GM21723 (cell line): Measurements from ENCODE around the gene CARM1.
"Not testable (repeated sequence)": the region's sequence is repeated elsewhere in the genome, so short reads cannot be mapped to it uniquely, and the experiment has no call there.

ENCODE experiments used
- ATAC-seq: cut with Tn5 transposase; IDR thresholded peaks from one replicate; pipeline ENCODE4 v1.9.1; 2021; ENCODE audit warnings: mild to moderate bottlenecking, moderate library complexity; ENCODE audit not compliant: unreplicated experiment

The CARM1 gene

DNA sequence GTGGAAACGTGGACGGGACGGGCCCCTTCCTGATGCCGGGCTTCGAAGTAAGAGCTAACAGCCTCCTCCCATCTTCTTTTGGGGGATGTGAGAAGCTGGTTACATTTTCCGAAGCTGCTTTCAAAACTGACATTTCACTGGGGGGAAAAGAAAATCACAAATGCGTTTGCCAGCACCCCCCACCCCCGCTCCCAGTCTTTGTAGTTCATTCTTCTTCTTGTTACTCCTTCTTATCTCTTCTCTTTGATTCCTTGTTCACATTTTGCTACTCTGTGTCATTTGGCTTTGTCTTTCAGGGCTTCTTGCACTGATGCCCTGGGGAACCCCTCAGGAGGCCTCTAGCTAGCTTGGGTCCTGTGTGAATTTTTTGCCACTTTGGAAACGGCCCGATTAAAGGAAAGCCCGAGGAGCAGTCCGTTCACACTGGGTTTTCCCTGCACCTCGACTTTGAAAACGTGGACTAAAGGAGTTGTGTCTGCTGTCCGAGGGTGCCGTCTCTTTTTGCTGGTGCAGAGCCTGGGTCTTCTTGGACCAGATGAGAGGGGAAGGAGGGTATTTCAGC, 1.3 kb downstream of the CARM1 start:
- no peak for ATAC-seq

DNA sequence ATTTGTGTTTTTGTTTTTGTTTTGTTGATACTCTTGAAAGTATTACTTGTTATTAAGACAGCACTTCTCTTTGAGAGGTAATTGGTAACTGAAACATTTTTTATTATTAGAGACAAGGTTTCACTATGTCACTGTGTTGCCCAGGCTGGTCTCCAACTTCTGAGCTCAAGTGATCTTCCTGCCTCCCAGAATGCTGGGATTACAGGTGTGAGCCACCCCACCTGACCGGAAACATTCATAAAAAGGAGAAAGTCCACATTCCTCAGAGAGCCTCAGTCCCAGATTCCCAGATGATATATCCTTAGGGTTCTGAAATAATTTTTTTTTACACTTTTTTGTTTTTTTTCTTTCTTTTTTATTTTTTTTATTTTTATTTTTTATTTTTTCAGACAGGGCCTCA, 2.7 kb downstream of the CARM1 start:
- ATAC-seq, result no peak

DNA sequence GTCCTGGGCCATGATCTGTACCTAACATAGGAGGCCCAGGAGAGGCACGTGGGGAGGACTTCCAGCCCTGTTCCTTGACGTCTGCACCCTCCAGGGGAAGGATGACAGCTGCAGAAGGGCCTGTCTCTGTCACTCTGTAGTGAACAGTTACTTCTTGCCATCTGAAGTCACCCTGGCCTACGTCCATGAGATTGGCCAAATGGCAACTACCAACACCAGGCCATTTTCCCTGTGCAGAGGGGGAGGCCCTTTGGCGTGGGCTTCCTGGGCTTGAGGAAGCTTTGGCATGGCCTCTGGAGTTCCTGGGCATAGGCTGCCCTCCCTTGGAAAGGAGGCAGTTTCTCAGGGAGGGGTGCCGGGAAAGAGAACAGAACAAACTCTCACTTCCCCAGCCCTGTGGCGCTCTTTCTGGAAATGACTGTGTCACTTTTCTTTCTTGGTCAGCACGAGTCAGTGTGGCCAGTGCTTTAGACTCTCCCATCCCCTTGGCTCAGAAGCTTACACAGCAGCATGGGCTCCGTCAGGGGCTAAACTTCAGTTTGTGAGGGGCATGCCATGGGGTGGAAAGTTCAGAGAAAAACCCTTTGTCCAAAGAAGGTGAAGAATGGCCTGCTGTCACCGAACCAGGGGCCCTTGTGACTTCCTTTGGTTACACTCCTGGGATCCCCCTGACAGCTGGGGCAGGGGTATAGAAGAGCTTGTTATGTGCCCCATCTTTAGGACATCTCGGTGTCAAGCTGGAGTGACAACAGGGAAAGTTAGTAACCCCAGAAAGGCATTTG, 5.3 kb downstream of the CARM1 start:
- ATAC-seq, result peak; percentile 52

DNA sequence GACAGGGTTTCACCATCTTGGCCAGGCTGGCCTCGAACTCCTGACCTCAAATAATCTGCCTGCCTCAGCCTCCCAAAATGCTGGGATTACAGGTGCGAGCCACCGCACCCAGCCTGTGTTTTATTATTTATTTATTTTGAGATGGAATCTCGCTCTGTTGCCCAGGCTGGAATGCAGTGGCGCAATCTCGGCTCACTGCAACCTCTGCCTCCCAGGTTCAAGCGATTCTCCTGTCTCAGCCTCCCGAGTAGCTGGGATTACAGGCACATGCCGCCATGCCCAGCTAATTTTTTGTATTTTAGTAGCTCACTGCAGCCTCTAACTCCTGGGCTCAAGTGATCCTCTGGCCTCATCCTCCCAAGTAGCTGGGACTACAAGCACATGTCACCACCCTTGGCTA, 6.3 kb downstream of the CARM1 start:
- ATAC-seq, result not testable (repeated sequence)

DNA sequence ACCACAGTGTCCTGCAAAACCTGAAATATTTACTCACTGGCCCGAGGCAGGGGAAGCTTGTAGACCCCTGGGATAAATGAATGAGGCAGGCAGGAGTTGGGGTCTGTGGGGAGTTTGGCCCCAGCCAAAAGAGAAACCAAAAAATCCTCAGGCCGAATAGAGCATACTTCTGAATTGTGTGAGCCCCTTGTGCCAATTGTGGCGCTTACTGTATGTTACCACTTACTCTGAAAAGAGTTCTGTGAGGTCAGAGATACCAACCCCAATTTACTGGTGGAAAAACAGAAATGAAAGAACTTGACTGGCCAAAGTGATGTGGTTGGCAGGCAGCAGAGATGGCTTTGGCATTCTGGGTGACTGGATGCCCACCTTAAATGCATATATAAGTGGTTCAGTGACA, 6.9 kb downstream of the CARM1 start:
- no peak for ATAC-seq

DNA sequence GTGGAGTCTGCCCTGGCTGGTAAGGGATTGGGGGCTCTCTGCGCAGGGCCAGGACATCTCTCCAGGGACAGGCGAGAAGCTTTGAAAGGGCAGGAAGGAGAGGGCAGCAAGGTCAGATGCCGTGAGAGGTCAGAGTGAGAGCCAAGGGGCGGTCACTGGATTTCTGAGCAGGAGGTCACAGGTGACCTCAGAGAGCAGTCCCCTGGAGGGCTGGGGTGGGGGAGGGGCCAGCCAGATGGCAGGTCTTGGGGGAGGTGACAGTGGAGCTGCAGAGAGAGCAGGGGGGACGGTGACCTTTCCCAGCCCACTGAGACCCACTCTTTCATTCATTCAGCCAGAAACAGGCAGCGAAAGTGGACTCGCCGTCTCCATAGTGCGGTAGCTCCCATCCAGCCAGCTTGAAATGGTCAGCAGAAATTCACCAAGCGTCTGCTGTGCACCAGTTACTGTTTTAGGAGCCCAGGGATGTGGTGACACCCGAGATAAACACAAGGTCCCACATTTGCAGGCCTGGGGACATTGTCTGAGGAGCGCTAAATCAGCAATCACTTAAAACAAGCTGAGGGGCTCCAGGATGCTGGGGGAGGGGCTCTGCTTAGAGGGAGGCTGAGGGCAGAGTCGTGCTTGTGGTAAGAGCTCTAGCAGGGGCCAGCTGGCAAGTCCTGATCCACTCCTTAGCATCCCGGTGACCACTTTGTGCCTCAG, 10.2 kb downstream of the CARM1 start:
- no peak for ATAC-seq

DNA sequence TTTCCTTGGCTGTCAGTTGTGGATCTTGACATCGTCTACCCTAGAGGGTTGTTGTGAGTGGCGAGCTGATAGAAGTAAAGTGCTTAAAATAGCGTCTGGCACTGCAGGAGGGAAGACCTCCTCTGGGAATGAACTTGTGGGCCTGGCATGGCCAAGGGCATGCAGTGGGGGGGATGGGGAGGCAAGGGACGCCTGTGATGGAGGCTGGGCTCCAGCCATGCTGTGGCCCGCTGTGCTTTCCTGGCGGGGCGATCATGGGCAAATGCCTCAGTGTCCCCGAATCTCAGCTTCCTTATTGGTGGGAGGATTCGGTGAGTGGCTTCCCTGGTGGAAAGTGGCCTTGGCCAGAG, 10.7 kb downstream of the CARM1 start:
- no peak for ATAC-seq

DNA sequence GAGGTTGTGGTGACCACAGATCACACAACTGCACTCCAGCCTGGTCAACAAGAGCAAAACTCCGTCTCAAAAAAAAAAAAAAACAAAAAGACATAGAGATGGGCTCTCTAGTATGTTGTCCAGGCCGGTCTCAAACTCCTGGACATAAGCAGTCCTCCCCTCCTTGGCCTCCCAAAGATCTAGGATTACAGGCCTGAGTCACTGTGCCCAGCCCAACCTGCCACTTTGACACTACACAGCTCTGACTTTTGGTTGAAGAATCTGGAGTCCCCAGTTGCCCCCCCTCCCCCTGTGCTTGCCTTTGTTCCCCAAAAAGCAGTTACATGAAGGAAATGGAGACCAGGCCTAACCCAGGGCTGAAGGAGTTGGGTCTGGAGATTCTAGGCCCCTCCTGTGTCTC, 12.9 kb downstream of the CARM1 start:
- ATAC-seq, result no peak

DNA sequence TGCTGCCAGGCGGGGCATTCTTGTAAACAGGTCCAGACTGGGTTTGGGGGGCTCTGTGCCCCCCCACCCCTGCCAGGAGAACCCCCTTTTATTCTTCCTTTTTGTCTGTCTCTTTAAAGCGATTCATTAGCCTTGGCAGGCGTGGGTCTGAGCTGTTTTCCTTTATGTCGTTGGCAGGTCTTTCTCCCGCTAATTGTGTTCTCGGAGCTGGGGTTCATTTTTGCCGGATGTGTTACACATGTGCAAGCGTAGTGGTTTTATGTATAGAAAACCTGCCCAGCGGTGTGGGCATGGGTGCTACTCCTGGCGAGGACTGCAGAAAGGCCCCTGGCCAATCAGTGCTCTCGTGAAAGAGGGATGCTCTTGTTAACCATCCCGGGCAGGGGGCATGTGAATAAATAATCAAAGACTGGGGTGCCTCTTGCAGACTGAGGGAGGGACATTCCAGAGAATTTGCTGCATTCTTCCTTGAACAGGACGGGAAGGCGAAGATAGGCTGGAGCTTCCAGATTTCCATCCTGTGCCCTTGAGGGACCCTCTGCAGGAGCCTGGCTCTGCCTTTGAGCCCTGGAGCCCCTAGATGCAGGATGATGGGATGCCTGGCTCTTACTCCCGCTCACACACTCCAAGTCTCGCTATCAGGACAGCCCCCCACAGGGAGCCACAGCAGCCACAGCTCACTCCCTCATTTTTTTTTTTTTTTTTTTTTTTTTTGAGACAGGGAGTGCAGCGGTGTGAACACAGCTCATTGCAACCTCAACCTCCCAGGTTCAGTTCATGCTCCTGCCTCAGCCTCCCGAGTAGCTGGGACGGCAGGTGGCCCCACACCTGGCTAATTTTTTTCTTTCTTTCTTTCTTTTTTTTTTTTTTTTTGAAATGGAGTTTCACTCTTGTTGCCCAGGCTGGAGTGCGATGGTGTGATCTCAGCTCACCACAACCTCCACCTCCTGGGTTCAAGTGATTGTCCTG, 14.1 kb downstream of the CARM1 start:
- no peak for ATAC-seq

DNA sequence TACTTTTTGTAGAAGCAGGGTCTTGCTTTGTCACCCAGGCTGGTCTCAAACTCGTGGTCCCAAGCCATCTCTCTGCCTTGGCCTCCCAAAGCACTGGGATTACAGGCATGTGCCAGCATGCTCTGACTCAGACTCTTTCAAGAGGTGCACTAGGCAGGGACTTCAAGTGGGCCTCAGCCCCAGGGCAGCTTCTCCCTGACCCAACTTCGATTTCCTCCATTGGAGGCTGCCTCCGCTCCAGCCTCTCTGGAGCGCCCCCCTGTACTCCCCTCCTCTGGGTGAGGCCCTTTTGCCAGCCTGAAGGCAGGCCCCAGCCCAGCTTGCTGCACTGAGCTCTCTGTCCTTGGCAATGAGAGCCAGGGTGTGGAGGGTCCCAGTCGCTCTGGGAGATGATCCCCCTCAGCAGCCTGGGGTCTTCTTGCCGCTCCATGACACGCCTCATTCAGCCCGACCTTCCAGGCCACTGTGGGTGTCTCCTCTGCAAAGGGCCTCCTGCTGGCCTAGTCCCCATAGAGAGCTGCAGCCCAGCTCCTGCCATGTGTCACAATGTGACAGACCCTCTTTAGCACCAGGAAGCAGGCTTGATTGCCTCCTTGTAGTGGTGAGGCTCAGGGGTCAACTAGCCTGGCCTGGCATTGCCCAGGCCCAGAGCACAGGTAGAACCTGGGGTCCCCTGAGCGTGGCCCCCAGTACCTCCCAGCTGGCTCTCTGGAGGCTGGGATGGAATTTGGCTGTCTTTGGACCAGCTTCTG, 16.4 kb downstream of the CARM1 start:
- ATAC-seq, result no peak

DNA sequence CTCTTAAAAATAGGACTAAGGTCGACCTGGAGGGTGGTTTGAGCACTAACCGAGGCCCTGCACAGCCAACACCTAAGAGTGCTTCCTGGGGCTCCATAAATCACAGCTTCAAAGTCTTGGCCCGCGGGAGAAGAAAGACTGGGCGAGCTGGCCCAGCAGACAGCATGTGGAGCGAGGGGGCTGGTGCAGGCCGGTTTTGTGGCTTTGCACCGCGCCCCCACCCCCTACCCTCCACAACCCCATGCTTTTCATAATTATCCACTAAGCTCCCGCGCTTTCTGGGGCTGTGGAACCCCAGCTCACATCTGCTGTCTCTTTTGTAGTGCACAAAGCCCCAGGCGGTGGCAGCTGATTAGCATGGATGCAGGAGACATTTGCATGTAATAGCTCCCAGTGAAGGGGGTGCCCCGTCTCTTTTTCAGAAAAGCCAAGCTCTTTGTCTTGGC, 17.1 kb downstream of the CARM1 start:
- ATAC-seq, result no peak

DNA sequence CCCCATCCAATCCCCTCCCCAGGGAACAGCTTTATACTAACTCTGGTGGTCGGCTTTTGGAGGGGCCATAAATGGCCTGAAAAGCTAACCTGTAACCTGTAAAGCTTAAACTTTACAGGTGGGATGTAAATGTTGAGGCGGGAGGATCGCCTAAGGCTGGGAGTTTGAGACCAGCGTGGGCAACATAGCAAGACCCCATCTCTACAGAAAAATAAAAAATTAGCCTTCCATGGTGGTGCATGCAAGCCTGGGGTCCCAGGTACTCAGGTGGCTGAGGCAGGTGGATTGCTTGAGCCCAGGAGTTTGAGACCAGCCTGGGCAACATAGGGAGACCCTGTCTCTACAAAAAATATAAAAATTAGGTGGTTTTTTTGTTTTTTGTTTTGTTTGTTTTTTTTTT, 18.5 kb downstream of the CARM1 start:
- ATAC-seq, result no peak

DNA sequence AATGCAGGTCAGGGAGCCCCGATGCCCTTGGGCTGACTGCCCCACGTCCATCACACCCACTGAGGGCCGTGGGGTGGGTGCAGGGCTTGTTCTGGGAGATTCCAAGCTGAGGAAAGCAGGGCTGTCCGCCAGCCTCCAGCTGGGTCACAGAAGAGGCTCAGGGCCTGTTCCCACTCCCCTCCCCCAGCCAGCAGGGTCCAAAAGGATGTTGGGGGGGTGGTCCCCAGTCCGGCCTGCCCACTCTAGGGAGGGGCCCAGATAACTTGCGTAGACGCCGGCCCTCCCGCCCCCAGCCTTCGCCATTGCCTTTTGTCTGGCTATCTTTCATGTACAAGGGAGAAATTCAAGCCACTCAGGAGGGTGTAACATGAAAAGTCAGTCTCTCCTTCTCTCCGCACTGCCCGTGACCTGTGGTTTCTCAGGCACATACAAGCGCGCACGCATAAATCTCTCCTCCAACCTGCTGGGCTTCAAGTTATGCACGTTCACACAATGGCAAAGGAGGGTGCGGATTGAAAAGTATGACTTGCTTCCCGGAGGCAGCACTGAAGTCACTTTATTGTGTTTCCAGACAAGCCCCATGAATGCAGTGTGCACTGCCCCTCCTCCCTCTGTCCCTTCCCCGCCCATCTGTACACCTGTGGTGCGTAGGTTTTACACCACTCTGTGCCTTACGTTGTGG, 20.2 kb downstream of the CARM1 start:
- ATAC-seq, result no peak

DNA sequence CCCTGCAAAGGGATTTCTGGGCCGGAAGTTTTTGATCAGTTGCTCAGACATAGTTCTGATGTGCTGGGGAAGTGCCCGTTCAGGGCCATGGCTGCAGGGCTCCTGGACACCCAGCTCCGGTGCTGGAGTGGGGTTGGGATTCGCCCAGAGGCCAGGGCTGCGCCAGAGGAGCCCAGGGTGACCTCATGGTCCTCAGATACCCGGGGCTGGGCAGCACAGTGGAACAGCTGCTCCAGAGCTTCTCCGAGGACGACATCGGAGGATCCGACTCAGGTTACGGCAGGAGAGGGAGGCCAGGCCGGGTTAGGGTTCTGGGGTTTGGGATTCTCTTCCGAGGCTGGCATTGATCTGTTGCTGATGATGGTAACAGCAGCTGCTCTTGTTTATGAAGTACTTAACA, 20.9 kb downstream of the CARM1 start:
- no peak for ATAC-seq

DNA sequence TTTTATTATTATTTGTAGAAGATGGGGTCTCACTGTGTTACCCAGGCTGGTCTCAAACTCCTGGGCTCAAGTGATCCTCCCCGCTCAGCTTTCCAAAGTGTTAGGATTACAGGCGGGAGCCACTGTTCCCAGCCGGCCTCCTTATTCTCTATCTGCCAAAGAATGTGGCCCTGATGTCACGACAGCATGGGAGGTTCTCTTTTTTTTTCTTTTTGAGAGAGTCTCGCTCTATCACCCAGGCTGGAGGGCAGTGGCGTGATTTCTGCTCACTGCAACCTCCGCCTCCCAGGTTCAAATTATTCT, 23.5 kb downstream of the CARM1 start:
- ATAC-seq, result no peak

DNA sequence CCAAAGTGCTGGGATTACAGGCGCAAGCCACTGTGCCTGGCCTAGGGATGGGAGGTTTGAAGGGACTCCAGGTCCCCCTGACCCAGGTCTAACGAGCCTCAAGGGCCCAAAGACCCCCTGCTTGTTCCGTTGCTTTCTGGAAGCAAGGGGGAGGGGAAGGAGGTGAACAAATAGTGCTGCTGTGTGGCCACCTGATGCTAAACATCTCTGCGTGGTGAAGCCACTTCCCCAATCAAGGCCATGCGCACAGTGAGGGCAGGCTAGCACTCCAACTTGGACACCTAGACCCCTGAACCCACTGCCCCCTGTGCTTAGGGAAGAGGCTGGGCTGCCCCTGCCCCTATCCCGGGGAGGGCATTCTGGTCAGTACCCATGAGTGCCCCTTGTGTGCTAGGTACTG, 24.0 kb downstream of the CARM1 start:
- no peak for ATAC-seq

DNA sequence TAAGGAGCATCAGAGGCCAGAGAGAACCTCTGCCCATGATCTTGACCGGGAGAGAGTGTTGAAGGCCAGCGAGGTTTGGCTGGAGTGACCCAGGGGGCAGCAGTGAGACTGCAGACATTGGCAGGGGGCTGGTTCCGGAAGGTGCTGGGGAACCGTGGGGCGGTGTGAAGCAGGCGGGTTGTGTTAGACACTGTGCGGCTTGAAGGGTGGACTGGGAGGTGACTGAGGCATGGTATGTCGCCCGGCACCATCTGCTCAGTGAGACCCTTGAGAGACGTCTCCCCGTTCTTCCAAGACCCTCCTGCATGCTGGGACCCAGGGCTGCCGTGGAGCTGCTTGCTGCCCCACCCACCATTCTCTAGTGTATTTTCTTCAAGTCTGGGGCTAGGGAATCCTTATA, 24.6 kb downstream of the CARM1 start:
- ATAC-seq, result no peak

DNA sequence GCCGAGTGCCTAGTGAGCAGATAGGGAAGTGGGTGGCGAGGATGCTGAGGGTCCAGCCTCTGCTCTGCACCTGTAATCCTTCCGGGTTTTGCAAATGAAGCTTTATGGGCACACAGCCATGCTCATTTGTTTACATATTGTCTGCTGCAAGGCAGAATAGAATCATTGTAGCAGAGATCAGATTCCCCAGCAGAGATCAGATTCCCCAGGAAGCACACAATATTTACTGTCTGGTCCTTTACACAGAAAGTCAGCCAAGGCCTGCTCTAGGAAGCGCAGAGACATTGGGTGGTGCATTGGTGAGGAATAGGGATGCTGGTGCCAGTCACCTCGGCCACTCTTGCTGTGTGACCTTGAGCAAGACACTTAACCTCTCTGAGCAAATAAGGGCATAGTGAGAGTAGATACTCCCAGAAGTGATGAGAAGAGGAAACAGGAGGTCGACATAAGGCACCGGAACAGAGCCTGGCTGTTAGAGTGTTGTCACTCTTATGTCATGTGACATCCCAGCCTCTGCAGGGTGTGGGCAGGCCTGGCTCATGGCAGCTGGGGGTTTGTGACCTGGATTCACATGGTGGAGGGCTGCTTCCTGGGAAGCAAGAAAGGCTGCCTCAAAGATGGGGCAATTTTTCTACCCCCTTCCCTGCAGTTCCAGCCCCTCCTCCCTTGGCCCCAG, 25.6 kb downstream of the CARM1 start:
- ATAC-seq, result no peak

DNA sequence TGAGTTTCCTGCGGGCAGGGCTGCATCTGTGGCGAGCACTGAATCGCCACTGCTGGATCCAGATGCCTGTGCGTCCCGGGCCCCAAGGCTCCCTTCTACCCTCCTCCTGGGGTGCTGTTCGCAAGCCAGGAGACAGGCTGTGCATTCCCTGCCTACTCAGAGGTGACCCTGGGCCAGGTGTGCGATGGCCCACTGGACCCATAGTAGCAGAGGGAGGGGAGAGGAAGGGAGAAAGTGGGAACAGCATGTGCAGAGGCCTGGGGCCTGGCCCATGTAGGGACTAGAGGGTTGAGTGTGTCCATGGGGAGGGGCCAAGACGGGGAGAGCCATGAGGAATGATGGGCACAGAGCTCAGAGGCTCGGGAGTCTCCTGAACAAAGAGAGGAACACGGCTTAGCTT, 27.3 kb downstream of the CARM1 start:
- no peak for ATAC-seq
